PC-3 (cell line): ENCODE measurements around the gene DNAH7.

Experiments
- EZH2 ChIP-seq: fragments of 300-600 bp; sonication (generic); IDR thresholded peaks from one replicate; pipeline ENCODE4 v1.6.1; 2017; ENCODE audit warnings: antibody characterized with exemption, mild to moderate bottlenecking, low read length; ENCODE audit not compliant: unreplicated experiment
- EZH2phosphoT487 ChIP-seq: fragments of 300-600 bp; sonication (generic); IDR thresholded peaks from 2 replicates; pipeline ENCODE4 v1.6.1; 2018; ENCODE audit warnings: mild to moderate bottlenecking, antibody characterized with exemption, low read length, borderline replicate concordance
- TF ChIP-seq, protein P1 (sequence below): fragments of 300-600 bp; sonication (generic); conservative IDR thresholded peaks from 2 replicates; pipeline ENCODE4 v1.5.1; 2017; ENCODE audit warnings: antibody characterized with exemption, low read depth, mild to moderate bottlenecking, low read length

DNA sequence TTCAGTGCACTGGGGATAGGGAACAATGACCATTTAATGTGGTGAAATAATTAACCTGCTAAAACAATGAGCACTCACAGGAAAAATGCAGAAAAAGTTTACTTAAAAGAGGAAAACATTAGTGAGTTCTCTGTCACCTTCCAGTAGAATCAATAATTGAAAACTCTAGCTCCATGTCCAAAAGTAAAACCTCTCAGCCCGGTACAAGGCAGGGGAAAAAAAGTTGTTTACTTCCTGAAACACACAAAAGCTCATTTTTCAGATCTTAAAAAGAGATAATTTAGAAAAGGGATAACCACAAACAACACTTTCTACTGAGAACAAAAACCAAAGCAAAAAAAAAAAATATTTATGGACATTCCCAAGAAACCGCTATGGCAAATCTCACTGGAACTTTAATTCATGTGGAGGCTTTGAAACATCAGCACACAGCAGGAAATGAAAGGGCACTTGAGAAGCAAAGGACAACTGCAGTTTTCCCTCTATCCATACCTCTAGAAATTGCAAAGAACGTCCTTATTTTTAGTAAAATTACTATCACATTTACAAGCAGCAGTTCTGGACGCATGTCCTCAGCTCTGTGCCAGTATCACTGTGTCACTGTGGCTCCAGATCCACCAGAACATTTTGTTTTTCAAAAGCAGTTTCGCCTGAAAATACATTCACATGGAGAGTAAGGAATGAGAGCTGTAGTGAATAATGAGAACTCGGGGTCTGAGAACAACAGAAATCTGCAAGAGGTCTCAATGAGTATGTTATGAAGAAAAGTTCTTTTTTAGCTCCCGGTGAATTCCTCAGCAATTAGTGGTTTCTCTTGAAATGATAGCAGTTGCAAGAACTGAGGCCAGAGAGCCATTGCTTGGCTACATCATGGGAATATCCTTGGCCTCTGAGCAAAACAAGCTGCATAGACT is 44.7 kb upstream of the DNAH7 start:
- TF ChIP-seq, protein P1, sequence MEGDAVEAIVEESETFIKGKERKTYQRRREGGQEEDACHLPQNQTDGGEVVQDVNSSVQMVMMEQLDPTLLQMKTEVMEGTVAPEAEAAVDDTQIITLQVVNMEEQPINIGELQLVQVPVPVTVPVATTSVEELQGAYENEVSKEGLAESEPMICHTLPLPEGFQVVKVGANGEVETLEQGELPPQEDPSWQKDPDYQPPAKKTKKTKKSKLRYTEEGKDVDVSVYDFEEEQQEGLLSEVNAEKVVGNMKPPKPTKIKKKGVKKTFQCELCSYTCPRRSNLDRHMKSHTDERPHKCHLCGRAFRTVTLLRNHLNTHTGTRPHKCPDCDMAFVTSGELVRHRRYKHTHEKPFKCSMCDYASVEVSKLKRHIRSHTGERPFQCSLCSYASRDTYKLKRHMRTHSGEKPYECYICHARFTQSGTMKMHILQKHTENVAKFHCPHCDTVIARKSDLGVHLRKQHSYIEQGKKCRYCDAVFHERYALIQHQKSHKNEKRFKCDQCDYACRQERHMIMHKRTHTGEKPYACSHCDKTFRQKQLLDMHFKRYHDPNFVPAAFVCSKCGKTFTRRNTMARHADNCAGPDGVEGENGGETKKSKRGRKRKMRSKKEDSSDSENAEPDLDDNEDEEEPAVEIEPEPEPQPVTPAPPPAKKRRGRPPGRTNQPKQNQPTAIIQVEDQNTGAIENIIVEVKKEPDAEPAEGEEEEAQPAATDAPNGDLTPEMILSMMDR, result no peak
- TF ChIP-seq EZH2phosphoT487 (no peak), EZH2 (no peak)
